HG03060 (cell line): ENCODE data around the gene PTPN14.

Experiments
- ATAC-seq: cut with Tn5 transposase; IDR thresholded peaks from one replicate; pipeline ENCODE4 v1.9.1; 2021; ENCODE audit warnings: low read depth, moderate number of reproducible peaks; ENCODE audit not compliant: unreplicated experiment

The PTPN14 gene

GRCh38 chr1:214569357-214570004, 18.1 kb upstream of the PTPN14 start:
- ATAC-seq: no peak

- no peak for ATAC-seq
Measured at GRCh38 chr1:214568328-214568727, 16.9 kb upstream of the PTPN14 start.

GRCh38 chr1:214567481-214567980, 16.1 kb upstream of the PTPN14 start:
- ATAC-seq: no peak

- ATAC-seq: no peak
Measured at GRCh38 chr1:214566158-214567104, 15.0 kb upstream of the PTPN14 start.

GRCh38 chr1:214565310-214565709, 13.9 kb upstream of the PTPN14 start:
- ATAC-seq: no peak

- no peak for ATAC-seq
Measured at GRCh38 chr1:214563881-214564280, 12.5 kb upstream of the PTPN14 start.

GRCh38 chr1:214557952-214558735, 6.7 kb upstream of the PTPN14 start:
- no peak for ATAC-seq

- no peak for ATAC-seq
Measured at GRCh38 chr1:214553142-214553710, 1.8 kb upstream of the PTPN14 start.

- no peak for ATAC-seq
Measured at GRCh38 chr1:214552174-214552608, 789 bp upstream of the PTPN14 start.

- no peak for ATAC-seq
Measured at GRCh38 chr1:214550857-214551435, 456 bp downstream of the PTPN14 start.

GRCh38 chr1:214550013-214550856, 1.2 kb downstream of the PTPN14 start:
- no peak for ATAC-seq

- ATAC-seq: no peak
Measured at GRCh38 chr1:214549604-214550003, 1.8 kb downstream of the PTPN14 start.

GRCh38 chr1:214548988-214549387, 2.4 kb downstream of the PTPN14 start:
- ATAC-seq: no peak

GRCh38 chr1:214548271-214548670, 3.1 kb downstream of the PTPN14 start:
- no peak for ATAC-seq

- ATAC-seq: no peak
Measured at GRCh38 chr1:214547747-214548146, 3.7 kb downstream of the PTPN14 start.

GRCh38 chr1:214546886-214547641, 4.3 kb downstream of the PTPN14 start:
- no peak for ATAC-seq

GRCh38 chr1:214546084-214546483, 5.3 kb downstream of the PTPN14 start:
- ATAC-seq: no peak

- ATAC-seq: no peak
Measured at GRCh38 chr1:214545293-214545692, 6.1 kb downstream of the PTPN14 start.
